Measurements from ENCODE around the gene MELK.
A peak's percentile ranks its signal among the peaks of the same experiment; 100 is the strongest.

MELK gene

DNA sequence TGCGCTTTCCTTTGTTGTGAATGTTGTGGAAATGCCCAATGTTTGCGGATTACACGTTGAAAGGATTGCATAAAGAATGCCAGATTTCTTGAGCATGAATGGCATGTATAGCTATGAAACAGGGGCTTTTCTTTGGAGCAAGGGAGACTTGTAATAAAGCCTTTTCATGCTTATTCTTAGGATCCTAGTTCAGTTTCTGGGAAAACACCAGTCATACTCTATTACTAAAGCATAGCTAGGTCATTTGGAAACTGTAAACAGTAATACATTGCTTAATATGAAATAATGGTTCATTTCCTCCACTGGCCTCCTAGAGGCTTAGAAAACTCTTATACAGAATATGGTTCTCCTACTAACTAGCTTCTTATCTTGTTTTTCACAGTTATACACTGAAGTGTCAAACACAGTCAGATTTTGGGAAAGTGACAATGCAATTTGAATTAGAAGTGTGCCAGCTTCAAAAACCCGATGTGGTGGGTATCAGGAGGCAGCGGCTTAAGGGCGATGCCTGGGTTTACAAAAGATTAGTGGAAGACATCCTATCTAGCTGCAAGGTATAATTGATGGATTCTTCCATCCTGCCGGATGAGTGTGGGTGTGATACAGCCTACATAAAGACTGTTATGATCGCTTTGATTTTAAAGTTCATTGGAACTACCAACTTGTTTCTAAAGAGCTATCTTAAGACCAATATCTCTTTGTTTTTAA, 104.2 kb downstream of the MELK start:
- no peak for FAIRE-seq

DNA sequence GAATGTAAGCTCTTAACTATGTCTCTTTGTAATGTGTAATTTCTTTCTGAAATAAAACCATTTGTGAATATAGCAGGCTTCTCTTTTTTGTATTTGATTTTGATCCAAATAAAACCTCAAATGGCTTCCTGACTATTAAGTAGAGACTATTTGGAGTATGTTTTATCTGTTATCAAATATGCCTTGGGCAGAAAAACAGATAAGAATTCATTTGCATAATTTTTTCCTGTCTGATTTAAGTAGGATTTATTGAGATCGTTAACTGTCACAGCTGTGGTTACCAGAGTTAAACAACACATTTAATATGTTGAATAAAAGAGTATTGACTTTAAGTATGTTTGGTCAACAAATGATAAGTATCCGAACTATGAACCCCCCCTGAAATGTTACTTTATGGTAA, 104.9 kb downstream of the MELK start:
- peak; percentile 54 for FAIRE-seq

DNA sequence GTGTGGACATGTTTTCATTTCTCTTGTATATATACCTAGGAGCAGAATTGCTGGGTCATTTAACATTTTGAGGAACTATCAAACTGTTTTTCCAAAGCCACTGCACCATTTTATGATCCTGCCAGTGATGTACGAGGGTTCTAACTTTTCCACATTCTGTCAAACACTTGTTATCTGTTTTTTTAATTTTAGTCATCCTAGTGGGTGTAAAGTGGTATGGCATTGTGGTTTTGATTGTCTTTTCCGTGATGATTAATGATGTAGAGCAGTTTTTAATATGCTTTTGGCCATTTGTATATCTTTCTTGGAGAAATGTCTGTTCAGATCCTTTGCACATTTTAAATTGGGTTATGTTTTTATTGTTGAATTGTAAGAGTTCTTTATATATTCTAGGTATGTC, 107.0 kb downstream of the MELK start:
- FAIRE-seq, result peak; percentile 53

DNA sequence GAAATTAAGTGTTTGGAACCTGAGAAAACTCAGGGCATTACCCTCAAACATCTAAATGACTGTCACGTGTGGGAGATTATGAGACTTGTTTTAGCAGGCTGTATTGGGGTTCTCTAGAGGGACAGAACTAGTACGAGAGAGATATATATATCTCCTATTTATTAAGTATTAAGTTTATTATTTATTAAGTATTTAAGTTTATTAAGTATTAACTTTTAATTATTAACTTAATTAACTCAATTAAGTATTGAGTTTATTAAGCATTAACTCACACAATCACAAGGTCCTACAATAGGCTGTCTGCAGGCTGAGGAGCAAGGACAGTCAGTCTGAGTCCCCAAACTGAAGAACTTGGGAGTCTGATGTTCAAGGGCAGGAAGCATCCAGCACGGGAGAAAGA, 113.8 kb downstream of the MELK start:
- peak; percentile 55 for FAIRE-seq

DNA sequence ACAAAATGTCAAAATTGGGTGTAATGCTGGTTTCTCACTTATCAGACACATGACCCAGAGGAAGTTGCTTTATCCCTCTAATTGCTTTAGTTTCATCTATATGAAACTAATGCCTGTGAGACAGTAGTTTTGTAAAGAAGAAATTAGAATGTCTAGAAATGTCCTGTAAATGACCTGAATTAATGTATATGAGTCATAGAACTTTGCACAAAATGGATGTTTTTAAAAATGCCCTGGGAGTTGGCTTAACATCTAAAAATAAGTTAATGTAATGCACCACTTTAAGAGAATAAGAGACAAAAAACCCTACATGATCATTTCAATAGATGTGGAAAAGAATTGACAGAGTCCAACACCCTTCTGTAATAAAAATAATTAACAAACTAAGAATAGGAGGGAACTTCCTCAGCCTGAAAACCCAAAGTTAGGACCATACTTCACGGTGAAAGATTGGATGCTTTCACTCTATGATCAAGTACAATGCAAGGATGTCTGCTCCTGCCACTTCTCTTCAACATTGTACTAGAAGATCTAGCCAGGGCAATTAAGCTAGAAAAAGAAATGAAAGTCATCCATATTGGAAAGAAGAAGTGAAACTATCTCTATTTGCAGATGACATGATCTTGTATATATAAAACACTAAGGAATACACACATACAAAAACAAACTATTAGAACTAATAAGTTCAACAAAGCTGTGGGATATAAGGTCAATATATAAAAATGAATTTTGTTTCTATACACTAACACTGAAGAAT, 117.9 kb downstream of the MELK start:
- no peak for FAIRE-seq

DNA sequence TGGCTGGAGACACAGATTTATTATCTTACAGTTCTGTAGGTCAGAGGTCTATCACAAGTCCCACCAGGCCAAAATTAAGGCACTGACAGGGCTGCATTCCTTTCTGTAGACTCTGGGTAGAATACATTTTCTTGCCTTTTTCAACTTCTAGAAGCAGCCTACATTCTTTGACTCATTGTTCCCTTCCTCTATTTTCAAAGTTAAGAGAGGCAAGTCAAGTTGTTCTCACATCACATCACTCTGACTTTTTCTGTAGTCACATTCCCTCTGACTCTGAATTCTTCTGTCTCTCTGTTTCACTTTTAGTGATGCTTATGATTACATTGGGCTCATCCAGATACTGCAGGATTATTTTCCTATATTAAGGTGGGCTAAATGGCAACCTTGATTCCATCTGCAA, 119.0 kb downstream of the MELK start:
- no peak for FAIRE-seq

DNA sequence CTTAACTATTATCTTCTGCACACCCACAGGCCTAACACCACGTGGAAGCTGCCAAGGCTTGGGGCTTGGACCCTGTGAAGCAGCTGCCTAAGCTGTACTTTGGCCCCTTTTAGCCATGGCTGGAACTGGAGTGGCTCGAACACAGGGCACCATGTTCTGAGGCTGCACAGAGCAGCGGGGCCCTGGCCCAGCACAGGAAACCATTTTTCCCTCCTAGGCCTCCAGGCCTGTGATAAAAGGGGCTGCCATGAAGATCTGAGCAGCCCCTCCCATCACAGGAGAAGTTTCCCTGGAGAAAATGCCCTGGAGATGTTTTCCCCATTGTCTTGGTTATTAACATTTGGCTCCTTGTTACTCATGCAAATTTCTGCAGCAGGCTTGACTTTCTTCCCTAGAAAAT, 126.3 kb downstream of the MELK start:
- FAIRE-seq, result no peak

DNA sequence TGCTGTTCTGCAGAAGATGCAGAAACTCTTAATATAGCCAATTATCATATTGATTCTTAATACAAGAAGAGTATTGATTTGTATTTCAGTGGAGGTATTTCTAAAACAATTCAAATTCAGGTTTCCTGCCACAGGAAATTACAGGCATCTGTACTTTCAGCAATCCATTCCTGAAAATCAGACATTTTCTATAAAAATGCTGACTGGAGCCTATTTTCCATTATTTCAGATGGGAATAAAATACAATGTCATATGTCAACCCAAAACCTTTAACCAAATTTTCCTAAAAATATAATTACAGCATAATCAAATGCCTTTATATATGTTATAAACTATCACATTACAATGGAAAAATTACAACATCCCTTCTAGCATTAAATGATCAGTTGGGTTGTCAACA, 131.5 kb downstream of the MELK start:
- FAIRE-seq, result no peak

DNA sequence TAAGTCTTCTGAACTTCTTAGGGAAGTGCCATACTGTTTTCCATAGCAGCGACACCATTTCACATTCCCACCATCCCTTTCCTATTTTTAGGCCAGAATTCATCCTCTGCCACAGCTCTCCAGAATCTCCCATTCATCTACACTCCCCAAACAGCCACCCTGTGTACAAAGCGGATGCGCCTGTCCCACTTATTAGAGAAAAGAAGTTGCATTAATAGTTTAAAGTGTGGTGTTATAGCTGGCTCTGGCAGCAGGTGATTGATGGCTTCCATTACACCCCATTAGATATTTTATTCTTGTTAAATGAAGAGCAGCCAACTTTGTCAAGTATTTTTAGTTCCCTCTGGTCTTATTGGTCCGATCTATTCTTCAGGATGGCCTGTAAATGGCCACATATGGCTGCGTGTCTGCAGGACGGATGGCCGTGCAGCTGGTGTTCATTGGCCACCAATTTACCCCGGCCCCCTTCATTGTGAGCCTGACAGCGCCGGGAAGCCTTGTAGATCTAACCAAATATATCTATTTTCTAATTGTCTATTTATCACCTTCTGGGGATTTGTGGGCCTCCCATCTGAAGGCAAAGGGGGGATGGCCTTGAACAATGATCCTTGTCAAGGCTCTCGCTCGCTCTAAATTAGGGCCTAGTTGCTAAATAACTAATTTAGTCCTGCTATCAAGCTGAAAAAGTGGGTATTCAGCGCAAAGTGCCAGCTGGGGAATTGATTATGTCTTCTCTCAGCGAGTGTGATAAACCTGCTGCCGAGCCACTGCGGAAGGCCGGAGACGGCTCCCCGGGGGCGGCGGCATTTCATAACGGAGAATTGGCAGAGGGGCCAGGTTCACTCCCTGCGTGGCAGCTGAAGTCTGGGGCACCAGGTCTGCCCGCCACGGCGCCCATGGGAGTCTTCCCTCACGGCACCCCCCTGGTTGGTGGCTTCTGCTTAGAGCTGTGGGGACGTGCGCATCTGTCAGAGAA, 141.1 kb downstream of the MELK start:
- no peak for FAIRE-seq

DNA sequence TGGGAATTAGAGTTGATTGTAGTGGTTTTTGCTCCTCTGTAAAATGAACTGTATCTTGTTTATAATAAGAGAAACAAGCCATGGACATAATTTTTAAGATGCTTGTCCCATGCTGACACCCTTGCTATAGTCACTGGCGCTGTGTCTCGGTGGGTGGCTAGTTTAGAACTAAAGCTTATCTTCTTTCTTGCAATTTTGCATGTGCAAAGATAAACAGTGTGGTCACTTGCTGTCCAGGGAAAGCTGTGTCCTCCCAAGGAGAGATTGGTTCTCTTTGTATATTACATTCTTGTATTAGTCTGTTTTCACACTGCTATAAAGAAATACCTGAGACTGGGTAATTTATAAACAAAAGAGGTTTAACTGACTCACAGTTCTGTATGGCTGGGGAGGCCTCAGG, 143.8 kb downstream of the MELK start:
- FAIRE-seq, result no peak

DNA sequence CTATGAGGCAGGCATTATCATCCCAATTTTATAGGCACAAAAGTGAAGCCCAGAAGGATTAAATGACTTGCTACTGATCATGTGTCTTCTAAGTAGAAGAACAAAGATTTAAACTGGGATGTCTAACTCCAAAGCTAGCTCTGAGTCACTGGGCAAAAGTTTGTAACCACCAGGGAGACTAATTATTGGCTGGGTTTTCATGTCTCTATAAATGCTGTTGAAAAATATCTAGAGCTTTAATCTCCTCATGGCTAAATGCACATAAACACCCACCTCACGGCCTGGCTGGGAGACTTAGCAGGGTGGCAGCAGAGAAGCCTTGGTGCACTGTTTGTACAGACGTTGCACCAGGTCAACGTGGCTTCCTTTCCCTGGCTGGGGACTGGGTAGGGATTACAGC, 144.6 kb downstream of the MELK start:
- FAIRE-seq, result no peak

DNA sequence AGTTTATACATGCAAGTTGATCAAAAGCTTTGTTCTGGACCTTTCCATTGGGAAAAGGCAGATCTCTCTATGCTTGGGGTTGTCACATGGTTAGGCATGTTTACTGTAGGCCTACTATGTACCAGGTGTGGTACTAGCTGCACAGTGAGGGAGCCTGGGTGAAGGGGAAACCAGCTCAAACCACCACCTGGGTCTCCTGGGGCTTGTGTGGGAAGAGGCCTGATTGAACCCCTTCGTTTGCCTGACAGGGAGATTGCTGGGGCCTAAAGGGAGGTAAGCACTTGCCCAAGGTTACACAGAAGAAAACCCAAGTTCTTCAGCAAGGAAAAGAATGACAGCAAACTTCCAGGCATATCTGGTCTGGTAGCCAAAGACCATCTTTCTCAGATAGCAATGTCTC, 145.9 kb downstream of the MELK start:
- FAIRE-seq, result no peak

DNA sequence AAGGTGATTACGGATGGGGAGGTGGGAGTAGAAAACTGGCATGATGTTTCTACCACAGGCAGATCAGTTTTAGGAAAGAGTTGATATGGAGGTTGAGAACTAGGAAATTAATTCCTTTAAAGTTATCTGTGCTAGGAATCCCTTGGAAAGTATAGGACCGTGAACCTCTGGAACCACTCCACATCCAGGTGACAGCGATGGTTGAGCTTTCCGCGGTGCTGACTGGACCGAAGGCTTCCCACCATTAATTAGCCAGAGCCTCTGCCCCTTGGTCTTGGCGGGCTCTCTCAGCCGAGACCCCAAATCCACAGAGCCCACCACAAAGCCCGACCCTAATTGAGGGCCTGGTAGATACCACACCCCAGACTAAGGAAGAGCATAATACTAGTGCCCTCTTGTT, 147.3 kb downstream of the MELK start:
- no peak for FAIRE-seq

DNA sequence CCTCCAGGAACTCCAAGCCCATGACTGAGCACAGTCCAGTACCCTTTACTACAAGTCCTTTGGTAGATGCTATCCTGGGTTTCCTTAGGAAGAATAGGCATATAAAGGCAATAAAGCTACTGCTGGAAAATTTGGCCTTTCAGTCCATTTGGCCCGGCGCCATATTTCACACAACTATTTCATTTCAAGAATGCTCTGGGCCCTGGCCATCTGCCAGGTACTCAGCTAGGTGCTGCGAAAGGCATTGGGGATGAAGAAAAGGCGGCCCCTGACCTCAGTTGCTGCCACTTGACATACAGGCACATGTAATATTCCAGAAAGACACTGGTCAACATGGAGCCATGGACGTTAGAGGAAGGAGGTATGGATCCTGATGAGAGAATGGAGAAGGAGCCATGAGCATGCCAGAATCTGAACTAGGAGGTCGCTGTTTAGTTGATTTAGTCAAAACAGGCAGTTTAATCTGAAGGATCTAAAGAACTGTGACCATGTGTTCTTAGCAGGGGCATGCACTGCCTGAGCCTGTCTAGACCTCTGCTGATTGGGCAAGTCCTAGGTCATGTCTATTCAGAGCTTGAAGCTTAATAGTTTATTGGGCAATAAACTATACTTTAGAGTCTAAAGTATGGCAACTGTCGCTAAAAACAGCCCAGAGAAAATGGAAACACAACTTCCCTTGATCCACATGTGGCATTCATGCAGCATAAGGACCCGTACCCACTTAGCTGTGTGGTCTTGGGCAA, 149.3 kb downstream of the MELK start:
- no peak for FAIRE-seq

DNA sequence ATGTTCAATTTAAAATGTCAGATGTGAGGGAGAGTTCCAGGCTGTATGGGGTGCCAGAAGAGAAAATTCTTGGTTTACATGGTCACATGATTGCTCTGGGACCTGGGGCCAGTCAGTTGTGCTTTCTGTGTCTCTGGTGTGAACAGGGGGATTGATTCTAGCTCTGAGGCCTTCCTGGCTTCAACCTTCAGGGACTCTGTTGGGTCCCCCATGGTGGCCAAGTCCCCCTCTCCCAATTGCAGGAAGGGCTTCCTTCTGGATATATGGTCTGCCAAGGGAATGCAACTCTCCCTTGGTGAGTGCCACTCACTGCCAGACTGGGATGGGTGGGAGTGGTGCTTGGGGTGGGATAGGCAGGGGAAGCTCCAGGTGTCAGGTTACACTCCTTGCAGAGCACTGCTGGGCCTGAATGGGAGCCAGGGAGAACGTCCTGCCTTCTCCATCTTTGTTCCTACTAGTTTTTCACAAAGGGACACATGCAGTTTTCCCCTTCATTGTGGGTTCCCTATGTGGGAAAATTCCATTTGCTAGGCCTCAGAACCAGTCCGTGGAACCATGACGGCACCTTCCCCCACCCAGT, 153.2 kb downstream of the MELK start:
- FAIRE-seq, result no peak

Measured in A204.1 (cell line).